Central memory CD4-positive, alpha-beta T cell (primary cell): ENCODE measurements around the gene ORAI1.
"Not testable (repeated sequence)": the region's sequence is repeated elsewhere in the genome, so short reads cannot be mapped to it uniquely, and the experiment has no call there.

Experiments used
- DNase-seq: peaks from one replicate; pipeline ENCODE4 v3.0.0; 2022

Gene ORAI1

GRCh38 chr12:121608301-121608700 lies 18.0 kb upstream of the ORAI1 start:
- DNase-seq, result no peak

GRCh38 chr12:121610239-121611149 lies 15.8 kb upstream of the ORAI1 start:
- no peak for DNase-seq

GRCh38 chr12:121611306-121611705 lies 15.0 kb upstream of the ORAI1 start:
- DNase-seq, result no peak

DNA sequence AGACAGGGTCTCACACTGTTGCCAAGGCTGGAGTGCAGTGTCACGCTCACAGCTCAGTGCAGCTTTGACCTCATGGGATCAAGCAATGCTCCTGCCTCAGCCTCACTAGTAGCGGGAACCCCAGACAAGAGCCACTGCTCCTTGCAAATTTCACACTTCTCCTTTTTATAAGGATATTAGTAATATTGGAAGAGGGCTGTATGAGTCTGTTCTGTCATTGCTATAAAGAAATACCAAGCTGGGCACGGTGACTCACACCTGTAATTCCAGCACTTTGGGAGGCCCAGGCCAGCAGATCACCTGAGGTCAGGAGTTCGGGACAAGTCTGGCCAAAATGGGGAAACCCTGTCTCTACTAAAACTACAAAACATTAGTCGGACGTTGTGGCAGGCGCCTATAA lies 12.9 kb upstream of the ORAI1 start:
- DNase-seq, result no peak

DNA sequence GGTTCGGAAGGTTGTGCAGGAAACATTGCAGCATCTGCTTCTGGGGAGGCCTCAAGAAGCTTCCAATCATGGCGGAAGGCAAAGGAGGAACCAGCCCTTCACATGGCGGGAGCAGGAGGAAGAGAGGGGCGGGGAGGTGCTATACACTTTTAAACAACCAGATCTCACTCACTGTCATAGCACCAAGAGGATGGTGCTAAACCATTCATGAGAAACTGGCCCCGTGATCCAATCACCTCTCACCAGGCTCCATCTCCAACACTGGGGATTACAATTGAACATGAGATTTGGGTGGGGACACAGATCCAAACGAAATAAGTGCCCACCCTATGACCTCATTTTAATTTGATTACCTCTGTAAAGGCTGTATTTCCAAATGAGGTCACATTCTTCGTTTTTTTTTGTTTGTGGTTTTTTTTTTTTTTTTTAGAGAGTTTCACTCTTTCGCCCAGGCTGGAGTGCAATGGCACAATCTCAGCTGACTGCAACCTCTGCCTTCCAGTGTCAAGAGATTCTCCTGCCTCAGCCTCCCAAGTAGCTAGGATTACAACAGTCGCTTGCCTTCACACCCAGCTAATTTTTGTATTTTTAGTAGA lies 11.4 kb upstream of the ORAI1 start:
- no peak for DNase-seq

GRCh38 chr12:121618659-121619233 lies 7.6 kb upstream of the ORAI1 start:
- no peak for DNase-seq

DNA sequence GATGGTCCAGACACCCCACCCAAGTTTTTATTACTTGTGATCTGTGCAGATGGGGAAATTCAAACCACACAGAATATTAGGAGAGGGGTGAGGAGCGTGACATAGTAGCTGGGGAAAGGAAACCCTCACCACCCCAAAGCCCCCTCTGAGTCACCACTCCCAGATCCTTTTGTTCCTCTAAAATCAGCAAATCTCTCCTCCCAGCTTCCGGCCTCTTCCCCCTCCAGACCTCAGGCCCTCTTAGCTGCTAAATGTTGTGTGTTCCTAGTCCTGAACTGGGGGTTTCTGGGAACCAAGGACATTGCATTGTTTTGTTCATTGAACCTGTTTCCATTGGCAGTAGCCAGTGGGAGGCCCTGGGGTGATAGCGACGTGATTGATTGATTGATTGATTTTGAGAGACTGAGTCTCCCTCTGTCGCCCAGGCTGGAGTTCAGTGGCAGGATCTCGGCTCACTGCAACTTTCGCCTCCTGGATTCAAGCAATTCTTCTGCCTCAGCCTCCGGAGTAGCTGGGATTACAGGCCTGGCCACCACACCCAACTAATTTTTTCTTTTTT lies 5.9 kb upstream of the ORAI1 start:
- no peak for DNase-seq

- peak; percentile 82 for DNase-seq
Measured at GRCh38 chr12:121626853-121627640, 717 bp downstream of the ORAI1 start.

DNA sequence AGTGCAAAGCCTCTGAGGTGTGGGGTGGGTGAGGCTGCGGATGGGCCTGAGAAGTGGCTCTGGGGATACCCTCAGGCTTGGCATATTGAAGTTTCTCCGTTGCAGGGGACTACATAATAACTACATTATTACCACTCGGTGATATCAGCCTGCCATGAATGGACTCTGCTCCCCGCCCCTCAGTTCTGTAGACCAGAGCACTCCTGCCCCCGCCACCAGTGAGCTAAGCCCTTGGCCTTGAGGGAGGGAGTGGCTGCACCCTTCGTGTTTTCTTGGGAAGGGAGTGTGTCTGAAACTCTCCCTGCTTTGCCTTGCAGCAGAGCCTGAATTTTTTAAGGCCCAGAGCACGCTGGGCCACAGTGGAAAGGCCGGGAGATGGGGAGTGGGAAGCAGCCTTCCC lies 1.7 kb downstream of the ORAI1 start:
- no peak for DNase-seq

DNA sequence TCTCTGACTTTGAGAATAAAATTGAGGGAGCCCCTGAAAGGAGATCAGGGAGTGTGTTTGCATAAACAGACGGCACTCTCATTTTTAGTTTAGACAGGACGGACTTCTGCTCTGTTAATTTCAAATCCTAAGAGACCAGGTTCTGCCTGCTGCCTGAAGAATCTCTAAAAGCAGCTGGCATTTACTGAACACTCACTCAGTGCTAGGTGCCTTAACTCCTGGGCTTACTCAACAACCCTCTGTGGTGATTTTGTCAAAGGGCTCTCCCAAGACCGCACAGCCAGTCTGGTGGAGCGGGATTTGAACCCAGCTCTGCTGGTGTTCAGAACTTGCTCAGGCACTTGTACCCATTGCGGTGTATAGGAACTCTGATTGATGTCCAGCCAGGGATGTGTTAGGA lies 2.2 kb downstream of the ORAI1 start:
- no peak for DNase-seq

GRCh38 chr12:121630791-121631355 lies 4.5 kb downstream of the ORAI1 start:
- DNase-seq, result no peak

DNA sequence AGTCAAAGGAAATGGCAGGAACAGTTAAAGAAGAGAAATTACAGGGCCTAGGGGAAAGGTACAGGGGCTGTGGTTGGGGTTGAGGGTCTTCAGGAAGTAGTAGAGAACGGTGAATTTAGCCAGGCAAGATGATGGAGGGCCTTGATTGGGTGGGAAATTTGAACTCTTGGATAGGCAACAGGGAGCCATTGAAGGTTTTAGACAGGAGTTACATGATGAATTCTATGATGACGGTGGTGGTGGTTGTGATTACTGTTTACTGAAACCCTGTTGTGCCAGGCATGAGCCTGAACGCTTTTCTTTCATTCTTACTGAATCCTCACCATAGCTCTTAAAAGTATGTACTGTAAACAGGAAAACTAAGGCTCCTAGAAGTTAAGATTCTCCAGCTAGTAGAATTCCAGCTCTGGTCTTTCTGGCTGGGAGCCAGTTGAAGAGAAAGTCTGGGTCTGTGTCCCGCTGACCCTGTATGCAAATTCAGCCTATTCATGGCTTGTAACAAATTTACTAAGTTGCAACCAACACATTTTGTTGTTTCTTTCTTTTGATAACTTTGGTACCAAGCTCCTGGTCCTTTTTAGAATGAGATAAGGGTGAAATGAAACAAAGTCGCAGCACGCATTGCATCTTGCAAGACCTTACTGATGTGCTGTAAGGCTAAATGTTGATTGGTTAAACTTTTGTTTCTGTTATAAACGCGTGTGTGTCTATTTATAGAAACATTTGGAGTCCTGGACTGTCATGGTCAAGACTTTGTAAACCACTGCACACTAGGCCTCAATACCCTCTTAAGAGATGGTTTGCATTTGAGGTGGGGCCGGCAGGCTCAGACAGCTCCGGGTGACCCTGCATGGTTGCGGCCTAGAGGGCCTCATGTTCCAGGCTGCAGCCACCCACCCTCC lies 6.0 kb downstream of the ORAI1 start:
- no peak for DNase-seq

GRCh38 chr12:121633833-121634196 lies 7.5 kb downstream of the ORAI1 start:
- DNase-seq, result not testable (repeated sequence)

DNA sequence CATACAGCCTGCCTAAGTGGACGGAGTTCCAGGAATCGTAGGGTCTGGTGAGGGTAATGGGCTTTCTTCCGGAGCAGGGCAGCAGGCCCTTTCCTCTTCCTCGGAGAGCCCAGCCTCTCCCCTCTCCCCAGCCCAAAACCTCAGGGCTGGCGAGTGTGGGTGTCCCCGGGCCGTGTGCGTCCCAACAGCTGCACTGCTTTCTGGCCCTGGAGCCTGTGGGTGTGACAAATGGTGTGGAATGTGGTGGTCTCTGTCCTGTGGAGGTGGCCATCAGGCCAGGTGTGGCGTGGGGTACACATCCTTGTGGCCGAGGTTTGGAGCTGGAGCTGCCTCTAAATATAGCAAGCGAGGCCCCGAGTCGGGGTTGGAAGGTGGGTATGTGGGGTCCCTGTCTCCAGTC lies 8.5 kb downstream of the ORAI1 start:
- no peak for DNase-seq

- peak; percentile 49 for DNase-seq
Measured at GRCh38 chr12:121637231-121637914, 11.0 kb downstream of the ORAI1 start.

DNA sequence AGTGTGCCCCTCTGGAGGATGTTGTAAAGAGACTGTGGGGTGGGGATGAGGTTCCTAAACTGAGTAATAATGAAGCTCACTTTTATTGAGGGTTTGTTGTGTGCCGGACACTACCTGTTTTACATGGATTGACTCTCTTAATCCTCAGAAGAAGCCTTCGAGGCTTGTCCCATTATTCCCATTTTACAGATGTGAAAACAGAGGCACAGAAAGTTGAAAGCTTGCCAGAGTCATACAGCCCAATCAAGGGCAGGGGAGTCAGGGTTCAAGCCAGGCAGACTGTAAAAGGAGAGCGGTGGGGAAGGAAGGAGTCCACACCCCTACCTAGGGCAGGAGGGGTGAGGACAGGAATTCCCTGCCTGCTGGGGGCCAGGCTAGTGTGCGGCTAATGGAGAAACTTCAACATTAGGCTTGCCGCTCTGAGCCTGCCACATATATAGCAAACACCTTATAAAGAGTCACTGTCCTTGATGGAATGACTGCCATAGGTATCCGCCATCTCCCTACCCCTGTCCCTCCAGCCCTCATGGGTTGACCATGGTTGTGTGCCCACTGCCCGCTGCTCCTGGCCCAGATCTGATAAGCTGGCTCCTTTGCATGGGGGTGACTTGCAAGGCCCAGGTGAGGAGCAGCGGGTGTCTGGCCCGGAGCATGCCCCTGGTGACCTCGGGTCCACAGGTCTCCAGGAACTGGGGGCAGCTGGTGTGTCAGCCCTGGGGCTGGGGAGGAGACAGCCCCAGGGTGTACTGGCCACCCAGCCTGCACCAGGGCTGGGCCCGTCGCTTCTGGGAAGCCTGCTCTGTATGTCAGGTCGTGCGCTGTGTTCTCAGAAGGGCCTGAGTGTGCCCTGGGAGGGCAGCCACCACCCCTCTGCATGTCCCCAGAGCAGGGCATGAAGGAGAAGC lies 12.2 kb downstream of the ORAI1 start:
- no peak for DNase-seq

DNA sequence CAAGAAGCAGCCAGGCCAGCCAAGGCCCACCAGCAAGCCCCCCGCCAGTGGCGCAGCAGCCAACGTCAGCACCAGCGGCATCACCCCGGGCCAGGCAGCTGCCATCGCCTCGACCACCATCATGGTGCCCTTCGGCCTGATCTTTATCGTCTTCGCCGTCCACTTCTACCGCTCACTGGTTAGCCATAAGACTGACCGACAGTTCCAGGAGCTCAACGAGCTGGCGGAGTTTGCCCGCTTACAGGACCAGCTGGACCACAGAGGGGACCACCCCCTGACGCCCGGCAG lies 15.0 kb downstream of the ORAI1 start:
- no peak for DNase-seq

GRCh38 chr12:121648458-121649028 lies 22.2 kb downstream of the ORAI1 start:
- no peak for DNase-seq

- DNase-seq, result no peak
Measured at GRCh38 chr12:121649322-121649721, 23.0 kb downstream of the ORAI1 start.
